Fibroblast of lung (primary cell): ENCODE data around the gene MARK3. TPM values are rescaled to one million over a fixed set of nuclear protein-coding genes. Genes with fewer than 3 reads are reported as not detected.

Experiments
- DNase-seq, 2 donors: peaks; one replicate each; pipeline versions ENCODE4 v3.0.0 to v3.0.0-alpha.2; 2010; ENCODE audit warnings: low read depth in 2 of 2
- H2AFZ ChIP-seq: 2 replicates; pipeline ENCODE4 v1.5.1; 2012; ENCODE audit warnings: low read length, control low read depth, inconsistent platforms
- H3K27ac ChIP-seq: 2 replicates; pipeline ENCODE4 v1.5.1; 2011; ENCODE audit warnings: low read length, control low read depth; ENCODE audit not compliant: insufficient read depth
- H3K27me3 ChIP-seq: 2 replicates; pipeline ENCODE4 v1.5.1; 2011; ENCODE audit warnings: mild to moderate bottlenecking, low read length; ENCODE audit not compliant: control insufficient read depth, insufficient read depth
- H3K36me3 ChIP-seq: 2 replicates; pipeline ENCODE4 v1.5.1; 2011; ENCODE audit warnings: low read length; ENCODE audit not compliant: control insufficient read depth, insufficient read depth
- H3K4me1 ChIP-seq: 2 replicates; pipeline ENCODE4 v1.5.1; 2011; ENCODE audit warnings: low read length; ENCODE audit not compliant: control insufficient read depth, insufficient read depth; ENCODE audit errors: extremely low read depth
- H3K4me2 ChIP-seq: 2 replicates; pipeline ENCODE4 v1.5.1; 2011; ENCODE audit warnings: low read length, control low read depth; ENCODE audit not compliant: insufficient read depth; ENCODE audit errors: extremely low read depth
- H3K4me3 ChIP-seq, 4 experiments: fragments of 200-600 bp in 1 of 4; sonication (generic) in 1 of 4; replicated peaks in 1 of 4; 2 replicates each; pipeline ENCODE4 v1.5.1; 2011 to 2016; ENCODE audit warnings: low read length in 4 of 4, low read depth in 3 of 4, mild to moderate bottlenecking in 3 of 4, control low read depth in 2 of 4, inconsistent platforms in 1 of 4, mixed read lengths in 1 of 4; ENCODE audit not compliant: insufficient read depth in 1 of 4; ENCODE audit errors: control extremely low read depth in 1 of 4
- H3K79me2 ChIP-seq: 2 replicates; pipeline ENCODE4 v1.5.1; 2012; ENCODE audit warnings: mild to moderate bottlenecking, low read length, inconsistent platforms; ENCODE audit not compliant: control insufficient read depth, insufficient read depth
- H3K9ac ChIP-seq: 2 replicates; pipeline ENCODE4 v1.5.1; 2011; ENCODE audit warnings: mild to moderate bottlenecking, low read length, control low read depth; ENCODE audit not compliant: insufficient read depth
- H3K9me3 ChIP-seq: 2 replicates; pipeline ENCODE4 v1.5.1; 2012; ENCODE audit warnings: low read depth, low read length; ENCODE audit not compliant: control insufficient read depth, insufficient read depth
- H4K20me1 ChIP-seq: 2 replicates; pipeline ENCODE4 v1.5.1; 2011; ENCODE audit warnings: low read length; ENCODE audit not compliant: control insufficient read depth, insufficient read depth; ENCODE audit errors: extremely low read depth
- EZH2 ChIP-seq: IDR thresholded peaks from 2 replicates; pipeline ENCODE4 v1.5.1; 2012; ENCODE audit warnings: low read length, control low read depth, mild to moderate bottlenecking; ENCODE audit errors: missing control alignments
- polyA plus RNA-seq, 2 donors: library from polyadenylated mRNA; depleted of rRNA in 1 of 2; stranded (reverse) in 1 of 2; unstranded in 1 of 2; fragments of >200 nt; gene quantifications; 2 replicates each; pipeline ENCODE4 v1.2.1, GENCODE V29; 2011 to 2012; ENCODE audit warnings: missing spikeins in 1 of 2
- total RNA-seq: library from RNA; depleted of rRNA; stranded (reverse); fragments of >200 nt; gene quantifications from 2 replicates; pipeline ENCODE4 v1.2.1, GENCODE V29; 2014
- TF ChIP-seq, protein P1 (sequence below), 2 donors: IDR thresholded peaks in 1 of 2; conservative IDR thresholded peaks in 1 of 2; 1 replicate in 1 of 2; 2 replicates in 1 of 2; pipeline ENCODE4 v1.5.1; 2011 to 2012; ENCODE audit warnings: low read length in 2 of 2, control low read depth in 1 of 2, inconsistent platforms in 1 of 2, low read depth in 1 of 2, mild to moderate bottlenecking in 1 of 2

The MARK3 gene
- total and polyA plus RNA-seq, 2 donors (not counting 1 experiment from before 2014, with no cell fraction given) = 76.0 to 119 TPM

DNA sequence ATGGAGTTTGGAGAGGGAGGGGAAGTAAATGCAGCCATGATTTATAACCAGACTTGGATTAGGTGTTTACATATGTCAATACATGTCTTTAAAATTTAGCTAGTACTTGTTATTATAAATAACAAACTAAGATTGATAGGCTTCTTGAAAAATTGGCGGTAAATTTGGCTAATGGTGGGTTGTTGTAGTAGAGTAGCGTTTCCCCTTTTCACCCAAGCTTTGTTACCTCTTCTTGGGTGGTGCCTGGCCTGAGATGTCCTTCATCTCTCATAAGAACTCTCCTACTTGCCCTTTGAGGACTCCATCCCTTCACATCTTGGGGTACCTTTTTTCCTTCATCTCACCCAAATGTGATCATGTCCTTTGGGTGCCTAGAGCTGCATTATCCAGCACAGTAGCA is 11.2 kb downstream of the MARK3 start:
- Histone ChIP-seq H2AFZ (no peak overlapping the region), H3K79me2 (peaks cover 96% of the 10 kb centered on the region), H3K9me3 (no peaks in the 10 kb centered on the region), H4K20me1 (peaks cover 13% of the 10 kb centered on the region), H3K36me3 (no peaks in the 10 kb centered on the region), H3K4me1 (peaks cover 13% of the 10 kb centered on the region), H3K9ac (no peak overlapping the region), H3K4me2 (no peak overlapping the region), H3K27ac (no peak overlapping the region), H3K27me3 (no peaks in the 10 kb centered on the region), H3K4me3 (no peak overlapping the region)
- no peak for DNase-seq
- TF ChIP-seq, protein P1, sequence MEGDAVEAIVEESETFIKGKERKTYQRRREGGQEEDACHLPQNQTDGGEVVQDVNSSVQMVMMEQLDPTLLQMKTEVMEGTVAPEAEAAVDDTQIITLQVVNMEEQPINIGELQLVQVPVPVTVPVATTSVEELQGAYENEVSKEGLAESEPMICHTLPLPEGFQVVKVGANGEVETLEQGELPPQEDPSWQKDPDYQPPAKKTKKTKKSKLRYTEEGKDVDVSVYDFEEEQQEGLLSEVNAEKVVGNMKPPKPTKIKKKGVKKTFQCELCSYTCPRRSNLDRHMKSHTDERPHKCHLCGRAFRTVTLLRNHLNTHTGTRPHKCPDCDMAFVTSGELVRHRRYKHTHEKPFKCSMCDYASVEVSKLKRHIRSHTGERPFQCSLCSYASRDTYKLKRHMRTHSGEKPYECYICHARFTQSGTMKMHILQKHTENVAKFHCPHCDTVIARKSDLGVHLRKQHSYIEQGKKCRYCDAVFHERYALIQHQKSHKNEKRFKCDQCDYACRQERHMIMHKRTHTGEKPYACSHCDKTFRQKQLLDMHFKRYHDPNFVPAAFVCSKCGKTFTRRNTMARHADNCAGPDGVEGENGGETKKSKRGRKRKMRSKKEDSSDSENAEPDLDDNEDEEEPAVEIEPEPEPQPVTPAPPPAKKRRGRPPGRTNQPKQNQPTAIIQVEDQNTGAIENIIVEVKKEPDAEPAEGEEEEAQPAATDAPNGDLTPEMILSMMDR (conservative IDR thresholded peaks at IDR 0.05 in 1 of 2, IDR thresholded peaks at IDR 0.05 in 1 of 2; ENCODE audit: low read depth in 1 of 2, low read length in 2 of 2) = no peak
- no peak for TF ChIP-seq EZH2

DNA sequence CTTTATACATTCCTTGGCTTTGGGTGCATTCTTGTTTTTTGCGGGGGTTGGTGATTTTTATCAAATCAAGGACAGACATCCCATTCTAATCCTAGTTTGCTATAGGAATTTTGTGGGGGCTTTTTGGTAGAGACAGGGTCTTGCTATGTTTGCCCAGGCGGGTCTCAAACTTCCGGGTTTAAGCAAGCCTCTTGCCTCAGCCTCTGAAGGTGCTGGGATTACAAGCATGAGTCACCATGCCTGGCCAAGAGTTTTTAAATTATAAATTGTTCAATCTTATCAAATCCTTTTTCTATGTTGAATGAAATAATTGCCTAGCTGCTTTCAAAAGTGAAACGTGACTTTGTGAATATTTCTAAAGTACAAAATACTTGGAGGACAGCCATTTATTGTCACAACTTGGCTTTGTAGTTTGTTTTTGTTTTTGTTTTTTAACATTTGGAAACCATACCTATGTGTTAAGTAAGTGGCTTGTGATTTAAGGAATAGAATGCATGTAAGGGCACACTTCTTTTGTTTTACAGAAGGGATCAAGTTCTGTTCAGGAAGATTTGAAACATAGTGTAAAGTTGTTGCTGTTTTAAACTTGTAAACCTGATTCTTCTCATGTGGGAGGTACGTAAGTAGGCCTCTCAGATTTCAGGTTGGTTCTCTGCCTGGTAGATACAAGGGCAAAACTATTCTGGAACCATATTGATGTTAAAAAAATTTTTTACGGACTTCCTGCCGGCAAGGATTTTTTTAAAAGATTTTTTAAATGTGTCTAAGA is 13.4 kb downstream of the MARK3 start:
- Histone ChIP-seq H3K27ac (peak overlapping the region; percentile 1), H3K79me2 (peaks cover 95% of the 10 kb centered on the region), H3K9ac (no peak overlapping the region), H2AFZ (no peak overlapping the region), H3K4me1 (peaks cover 20% of the 10 kb centered on the region), H3K27me3 (no peaks in the 10 kb centered on the region), H3K4me2 (peak overlapping the region; percentile 5), H4K20me1 (peaks cover 14% of the 10 kb centered on the region), H3K36me3 (no peaks in the 10 kb centered on the region), H3K9me3 (no peaks in the 10 kb centered on the region), H3K4me3 (no peak overlapping the region)
- TF ChIP-seq, protein P1 (conservative IDR thresholded peaks at IDR 0.05 in 1 of 2, IDR thresholded peaks at IDR 0.05 in 1 of 2; ENCODE audit: low read depth in 1 of 2, low read length in 2 of 2) = no peak
- no peak for TF ChIP-seq EZH2
- DNase-seq = peak; percentile 57 to 59

DNA sequence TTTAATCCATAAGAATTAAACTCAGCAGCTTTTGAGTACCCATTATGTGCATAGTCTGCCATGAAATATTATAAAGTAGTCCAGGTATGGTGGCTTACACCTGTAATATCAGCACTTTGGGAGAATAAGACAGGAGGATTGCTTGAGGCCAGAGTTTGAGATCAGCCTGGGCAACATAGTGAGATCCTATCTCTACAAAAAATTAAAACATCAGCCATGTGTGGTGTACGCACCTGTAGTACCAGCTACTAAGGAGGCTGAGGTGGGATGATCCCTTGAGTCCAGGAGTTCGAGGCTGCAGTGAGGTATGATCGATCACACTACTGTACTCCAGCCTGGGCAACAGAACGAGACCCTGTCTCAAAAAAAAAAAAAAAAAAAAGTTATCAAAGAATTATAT is 15.3 kb downstream of the MARK3 start:
- no peak overlapping the region for H3K4me2 ChIP-seq
- no peak for TF ChIP-seq EZH2
- TF ChIP-seq, protein P1 (conservative IDR thresholded peaks at IDR 0.05 in 1 of 2, IDR thresholded peaks at IDR 0.05 in 1 of 2; ENCODE audit: low read depth in 1 of 2, low read length in 2 of 2) = no peak
- H2AFZ ChIP-seq = no peak overlapping the region
- H3K79me2 ChIP-seq = peaks cover 94% of the 10 kb centered on the region
- no peaks in the 10 kb centered on the region for H3K9me3 ChIP-seq
- peaks cover 10% of the 10 kb centered on the region for H4K20me1 ChIP-seq
- peaks cover 23% of the 10 kb centered on the region for H3K4me1 ChIP-seq
- H3K4me3 ChIP-seq = no peak overlapping the region
- no peak overlapping the region for H3K27ac ChIP-seq
- no peak for DNase-seq
- H3K9ac ChIP-seq = no peak overlapping the region
- H3K36me3 ChIP-seq = no peaks in the 10 kb centered on the region
- no peaks in the 10 kb centered on the region for H3K27me3 ChIP-seq
